NCI-H226 (cell line): ENCODE results near the gene SSMEM1.
A peak's percentile ranks its signal among the peaks of the same experiment; 100 is the strongest.
"Not testable (repeated sequence)": the region's sequence is repeated elsewhere in the genome, so short reads cannot be mapped to it uniquely, and the experiment has no call there.

ENCODE experiments used
- DNase-seq: peaks from one replicate; pipeline ENCODE4 v3.0.0-alpha.2; 2015

Gene SSMEM1

GRCh38 chr7:130207642-130208041 lies at the start of gene SSMEM1:
SSMEM1 (plus strand) TSS chr7:130207860; CDS start chr7:130207911, 51 bp downstream.
- DNase-seq, result peak; percentile 74

DNA sequence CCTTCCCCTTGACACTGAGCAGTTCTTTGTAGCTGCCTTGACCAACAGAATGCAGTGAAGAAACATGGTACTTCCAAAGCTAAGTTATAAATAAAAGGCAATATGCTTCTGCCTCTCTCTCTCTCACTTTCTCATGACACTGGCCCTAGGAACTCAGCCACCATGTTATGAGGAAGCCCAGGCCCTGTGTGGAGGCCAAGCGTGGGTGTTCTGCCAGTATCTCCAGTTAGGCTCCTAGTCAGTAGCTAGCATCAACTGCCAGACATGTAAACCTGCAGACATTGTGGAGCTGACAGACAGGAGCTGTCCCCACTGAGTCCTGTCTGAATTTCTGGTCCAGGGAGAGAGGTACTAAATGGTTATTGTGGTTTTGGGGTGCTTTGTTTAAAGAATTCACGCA lies 47.6 kb upstream of the SSMEM1 start:
- DNase-seq, result no peak

GRCh38 chr7:130160455-130160854 lies 47.2 kb upstream of the SSMEM1 start:
- DNase-seq, result no peak

GRCh38 chr7:130162196-130162595 lies 45.5 kb upstream of the SSMEM1 start:
- no peak for DNase-seq

- DNase-seq, result no peak
These were observed 33.3 kb upstream of the SSMEM1 start for GRCh38 chr7:130174237-130174959.

GRCh38 chr7:130178251-130178650 lies 29.4 kb upstream of the SSMEM1 start:
- DNase-seq, result no peak

- DNase-seq, result no peak
These were observed 28.0 kb upstream of the SSMEM1 start for GRCh38 chr7:130179631-130180030.

DNA sequence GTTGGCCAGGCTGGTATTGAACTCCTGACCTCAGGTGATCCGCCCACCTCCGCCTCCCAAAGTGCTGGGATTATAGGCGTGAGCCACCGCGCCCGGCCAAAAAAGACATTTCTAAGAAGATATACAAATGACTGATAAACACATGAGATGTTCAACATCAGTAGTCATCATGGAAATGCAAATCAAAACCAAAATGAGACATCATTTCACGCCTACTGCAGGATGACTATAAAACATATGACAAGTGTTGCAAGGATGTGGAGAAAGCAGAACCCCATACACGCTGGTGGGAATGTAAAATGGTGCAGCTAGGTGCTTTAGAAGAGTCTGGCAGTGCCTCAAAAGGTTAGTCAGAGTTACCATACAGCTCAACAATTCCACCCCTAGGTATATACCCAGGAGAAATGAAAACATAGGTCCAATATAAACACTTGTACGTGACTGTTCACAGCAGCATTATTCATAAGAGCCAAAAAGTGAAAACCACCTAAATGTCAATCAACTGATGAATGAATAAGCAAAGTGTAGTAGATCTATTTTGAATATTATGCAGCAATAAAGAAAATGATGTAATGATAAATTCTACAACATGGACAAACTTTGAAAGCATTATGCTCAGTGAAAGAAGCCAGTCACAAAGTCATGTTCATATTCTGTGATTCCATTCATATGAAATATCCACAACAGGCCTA lies 26.9 kb upstream of the SSMEM1 start:
- DNase-seq, result peak; percentile 92

DNA sequence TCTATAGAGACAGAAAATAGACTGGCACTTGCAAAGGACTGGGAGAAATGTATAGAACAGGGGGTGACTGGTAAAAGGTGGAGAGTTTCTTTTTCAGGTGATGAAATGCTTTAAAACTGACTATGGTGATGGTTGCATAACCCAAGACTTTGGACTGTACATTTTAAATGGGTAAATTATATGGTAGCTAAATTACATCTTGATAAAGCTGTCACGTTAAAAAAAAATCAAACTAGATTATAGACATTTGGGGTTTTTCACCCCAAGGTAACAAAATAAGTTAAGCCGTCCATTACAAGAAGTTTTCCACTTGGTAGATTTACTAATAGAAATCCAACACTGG lies 26.4 kb upstream of the SSMEM1 start:
- no peak for DNase-seq

- no peak for DNase-seq
These were observed 24.7 kb upstream of the SSMEM1 start for GRCh38 chr7:130182990-130183389.

DNA sequence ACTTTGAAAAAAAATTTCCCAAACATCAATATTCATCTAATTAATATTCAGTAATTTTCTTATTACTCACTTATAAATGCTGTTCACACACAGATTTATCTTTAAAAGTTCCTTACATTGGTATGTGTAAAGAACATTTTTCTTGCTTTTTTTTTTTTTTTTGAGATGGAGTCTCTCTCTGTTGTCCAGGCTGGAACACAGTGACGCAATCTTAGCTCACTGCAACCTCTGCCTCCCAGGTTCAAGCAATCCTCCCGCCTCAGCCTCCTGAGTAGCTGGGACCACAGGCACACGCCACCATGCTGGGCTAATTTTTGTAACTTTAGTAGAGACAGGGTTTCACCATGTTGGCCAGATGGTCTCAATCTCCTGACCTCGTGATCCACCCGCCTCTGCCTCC lies 23.3 kb upstream of the SSMEM1 start:
- DNase-seq, result not testable (repeated sequence)

DNA sequence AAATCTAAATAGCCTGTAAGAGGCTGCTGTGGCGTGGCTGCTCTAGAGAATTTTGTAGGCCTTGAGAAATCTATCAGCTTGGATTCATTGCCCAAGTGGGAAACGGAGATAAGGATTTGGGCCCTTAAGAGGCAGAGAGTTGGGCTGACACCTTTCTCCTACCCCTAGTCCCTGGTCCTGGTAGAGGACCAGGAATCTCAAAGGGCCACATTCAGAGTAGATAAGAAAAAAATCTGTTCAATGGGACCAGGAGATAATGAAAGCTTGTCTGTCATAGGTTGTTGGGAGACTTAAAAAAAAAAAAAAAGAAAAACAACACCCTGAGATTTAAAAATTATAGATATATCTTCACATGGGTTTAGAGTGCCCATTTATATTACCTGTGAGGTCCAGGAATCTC lies 20.3 kb upstream of the SSMEM1 start:
- DNase-seq, result no peak

DNA sequence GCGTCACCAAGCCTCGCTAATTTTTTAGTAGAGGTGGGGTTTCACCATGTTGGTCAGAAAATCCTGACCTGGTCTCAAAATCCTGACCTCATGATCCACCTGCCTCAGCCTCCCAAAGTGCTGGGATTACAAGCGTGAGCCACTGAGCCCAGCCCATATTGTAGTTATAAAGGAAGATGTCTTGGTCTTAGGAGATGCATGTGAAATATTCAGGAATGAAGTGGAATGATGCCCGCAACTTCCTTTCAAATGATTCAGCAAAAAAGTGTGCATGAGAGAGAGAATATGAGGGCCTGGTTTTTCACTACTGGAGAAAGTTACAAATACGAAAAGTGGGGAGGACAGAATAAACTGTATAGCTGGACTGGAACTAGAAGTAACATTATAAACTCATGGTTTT lies 18.3 kb upstream of the SSMEM1 start:
- DNase-seq, result peak; percentile 30

GRCh38 chr7:130191791-130192190 lies 15.9 kb upstream of the SSMEM1 start:
- DNase-seq, result no peak

DNA sequence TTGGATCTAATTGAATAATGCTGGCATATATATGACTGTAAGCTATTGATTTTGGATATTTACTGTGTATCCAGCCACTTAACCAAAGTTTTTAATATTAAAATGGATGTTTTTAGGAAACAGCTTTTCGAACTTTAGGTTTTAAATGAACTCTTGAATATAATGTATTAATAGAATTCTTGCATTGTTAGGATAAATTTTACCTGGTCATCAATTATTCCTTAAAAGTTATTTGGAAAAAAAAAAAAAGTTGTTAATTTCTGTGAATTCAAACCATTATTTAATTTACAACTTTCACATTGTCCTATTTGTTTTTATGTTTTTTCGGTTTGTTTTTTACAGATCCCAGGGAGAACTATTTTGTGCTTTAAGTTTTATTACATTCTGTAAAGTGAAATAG lies 12.3 kb upstream of the SSMEM1 start:
- no peak for DNase-seq

- DNase-seq, result no peak
These were observed 11.2 kb upstream of the SSMEM1 start for GRCh38 chr7:130196476-130196875.

DNA sequence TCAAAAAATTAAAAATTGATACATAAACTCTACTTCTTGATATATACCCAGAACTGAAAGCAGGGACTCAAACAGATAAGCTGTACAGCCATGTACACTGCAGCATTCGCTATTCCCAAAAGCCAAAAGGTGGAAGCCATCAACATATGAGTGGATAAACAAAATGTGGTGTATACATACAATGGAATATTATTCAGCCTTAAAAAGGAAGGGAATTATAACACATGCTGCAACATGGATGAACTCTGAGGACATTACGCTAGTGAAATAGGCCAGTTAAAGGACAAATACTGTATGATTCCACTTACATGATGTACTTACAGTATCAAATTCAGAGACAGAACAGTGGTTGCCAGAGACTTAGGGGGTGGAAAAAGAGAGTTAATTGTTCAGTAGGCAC lies 10.6 kb upstream of the SSMEM1 start:
- DNase-seq, result no peak

GRCh38 chr7:130201796-130202195 lies 5.9 kb upstream of the SSMEM1 start:
- no peak for DNase-seq

DNA sequence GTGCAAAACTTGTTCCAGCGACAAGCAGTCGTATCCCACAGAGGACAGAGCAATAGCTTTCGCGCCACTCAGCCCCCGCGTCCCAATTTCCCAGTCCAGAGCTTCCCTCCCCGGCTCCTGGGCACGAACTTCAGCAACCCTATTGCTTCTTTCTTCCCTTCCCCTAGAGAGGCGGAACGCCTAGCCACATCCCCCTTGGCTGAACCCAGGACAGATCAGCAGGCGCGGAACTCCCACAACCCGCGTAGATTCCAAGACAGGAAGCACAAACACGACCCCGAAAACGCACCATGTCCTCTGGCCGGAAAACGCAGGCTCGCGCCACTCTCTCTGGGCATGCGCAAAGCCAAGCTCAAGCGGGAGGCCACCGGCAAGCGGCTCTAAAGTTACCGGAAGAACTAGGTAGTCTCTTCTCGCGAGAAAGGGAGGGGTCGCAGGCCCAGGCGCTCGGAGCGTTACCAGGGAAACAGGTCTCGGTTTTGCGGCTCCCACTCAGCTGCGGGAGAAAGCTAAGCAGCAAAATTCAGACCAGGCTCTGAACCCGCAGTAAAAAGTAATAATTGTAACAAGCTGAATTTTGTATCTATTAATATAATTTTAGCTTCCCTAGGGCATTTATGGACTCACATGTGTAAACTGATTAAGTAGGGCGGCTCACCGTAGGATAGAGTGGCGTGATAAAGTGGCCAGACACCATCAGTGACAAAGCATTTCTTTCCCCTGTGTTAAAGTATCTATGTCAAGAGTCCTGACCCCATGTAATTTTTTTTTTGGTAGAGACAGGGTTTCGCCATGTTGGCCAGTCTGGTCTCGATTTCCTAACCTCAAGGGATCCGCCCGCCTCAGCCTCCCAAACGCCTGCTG lies 2.3 kb upstream of the SSMEM1 start, which contains the start of gene TMEM209:
TMEM209 (minus strand) TSS at position 323 of the 864 bp plus-strand sequence; CDS start at position 292, 31 bp downstream.
- peak; percentile 95 for DNase-seq

GRCh38 chr7:130207033-130207432 lies 627 bp upstream of the SSMEM1 start:
- DNase-seq, result no peak

- DNase-seq, result no peak
These were observed 856 bp downstream of the SSMEM1 start for GRCh38 chr7:130208516-130208915.

- no peak for DNase-seq
These were observed 2.7 kb downstream of the SSMEM1 start for GRCh38 chr7:130210181-130210935.

- no peak for DNase-seq
These were observed 6.2 kb downstream of the SSMEM1 start for GRCh38 chr7:130213828-130214227.
